ENCODE results near the gene ZNF793. TPM values are rescaled to one million over a fixed set of nuclear protein-coding genes. Genes with fewer than 3 reads are reported as not detected.
A peak's percentile ranks its signal among the peaks of the same experiment; 100 is the strongest.

Gene ZNF793
- total and polyA plus RNA-seq, 2 experiments from 2014 or later: 8.0 to 11.4 TPM

GRCh38 chr19:37472165-37472564, 34.6 kb upstream of the ZNF793 start:
- peaks cover 21% of the 10 kb centered on the region for H3K9me3 Mint-ChIP-seq
- H3F3A ChIP-seq (replicated peaks; ENCODE audit: low read depth): no peaks in the 10 kb centered on the region
- 0 out of 2 replicates have a peak, but pooled peaks cover 3% of the 10 kb centered on the region for H3K9me2 ChIP-seq (ENCODE audit: insufficient read depth)
- H3K79me2 ChIP-seq (replicated peaks; ENCODE audit: insufficient read depth): no peaks in the 10 kb centered on the region
- H3K4me3 ChIP-seq: no peak overlapping the region
- no peaks in the 10 kb centered on the region for H3K27me3 ChIP-seq (ENCODE audit: insufficient read depth)
- no peak overlapping the region for H3K27ac Mint-ChIP-seq
- peaks cover 7% of the 10 kb centered on the region; the same call in 1 of the 2 replicates for H3K36me3 ChIP-seq (ENCODE audit: insufficient read depth)
- peaks cover 8% of the 10 kb centered on the region for H3K27me3 Mint-ChIP-seq (ENCODE audit: insufficient read depth, low read depth, poor library complexity)
- TF ChIP-seq ZNF114 (CRISPR knock-in tag; IDR thresholded peaks at IDR 0.05): no peak
- H3K4me1 ChIP-seq (ENCODE audit: insufficient read depth): peaks cover 7% of the 10 kb centered on the region; the same call in 1 of the 2 replicates
- no peaks in the 10 kb centered on the region for H4K20me1 ChIP-seq (replicated peaks; ENCODE audit: insufficient read depth)
- no peak overlapping the region for H2AFZ ChIP-seq
- peaks cover 10% of the 10 kb centered on the region for H3K4me1 Mint-ChIP-seq
- H3K4me3 Mint-ChIP-seq: no peak overlapping the region
- no peak overlapping the region for H3K4me2 ChIP-seq
- H3K27ac ChIP-seq (ENCODE audit: low read depth): no peak overlapping the region
- peaks cover 30% of the 10 kb centered on the region for H3K36me3 Mint-ChIP-seq (ENCODE audit: low read depth)
- ATAC-seq: no peak
- no peak for DNase-seq (ENCODE audit: low spot score)

- H3K4me1 Mint-ChIP-seq: no peaks in the 10 kb centered on the region
- H4K20me1 ChIP-seq (replicated peaks; ENCODE audit: insufficient read depth): no peaks in the 10 kb centered on the region
- H3K4me3 ChIP-seq: peak overlapping the region; percentile 17; the same call in 1 of the 2 replicates
- H3K27me3 ChIP-seq (ENCODE audit: insufficient read depth): no peaks in the 10 kb centered on the region
- 0 out of 2 replicates have a peak, but pooled peaks cover 4% of the 10 kb centered on the region for H3K9me2 ChIP-seq (ENCODE audit: insufficient read depth)
- peaks cover 3% of the 10 kb centered on the region for H3K27me3 Mint-ChIP-seq (ENCODE audit: insufficient read depth, low read depth, poor library complexity)
- H3K36me3 ChIP-seq (ENCODE audit: insufficient read depth): peaks cover 35% of the 10 kb centered on the region
- ATAC-seq (no peak), DNase-seq (ENCODE audit: low spot score) (no peak)
- TF ChIP-seq REST (IDR thresholded peaks at IDR 0.05; ENCODE audit: unreplicated experiment): no peak
- no peak overlapping the region for H3K27ac ChIP-seq (ENCODE audit: low read depth)
- no peak overlapping the region for H3K4me3 Mint-ChIP-seq
- peaks cover 94% of the 10 kb centered on the region for H3K9me3 Mint-ChIP-seq
- no peak overlapping the region for H3K27ac Mint-ChIP-seq
- H3F3A ChIP-seq (replicated peaks; ENCODE audit: low read depth): no peaks in the 10 kb centered on the region
- H3K36me3 Mint-ChIP-seq (ENCODE audit: low read depth): peaks cover 79% of the 10 kb centered on the region
- no peak overlapping the region for H2AFZ ChIP-seq
- H3K79me2 ChIP-seq (replicated peaks; ENCODE audit: insufficient read depth): no peaks in the 10 kb centered on the region
- no peaks in the 10 kb centered on the region for H3K4me1 ChIP-seq (ENCODE audit: insufficient read depth)
- no peak overlapping the region for H3K4me2 ChIP-seq
Observed at GRCh38 chr19:37484406-37485168, 22.2 kb upstream of the ZNF793 start.

- H3K4me1 Mint-ChIP-seq: no peaks in the 10 kb centered on the region
- no peak overlapping the region for H3K27ac Mint-ChIP-seq
- Histone ChIP-seq H3K4me1 (ENCODE audit: insufficient read depth) (no peaks in the 10 kb centered on the region), H3K27ac (ENCODE audit: low read depth) (no peak overlapping the region), H3K36me3 (ENCODE audit: insufficient read depth) (no peaks in the 10 kb centered on the region), H3K27me3 (ENCODE audit: insufficient read depth) (no peaks in the 10 kb centered on the region), H4K20me1 (replicated peaks; ENCODE audit: insufficient read depth) (no peaks in the 10 kb centered on the region), H2AFZ (no peak overlapping the region), H3K4me2 (no peak overlapping the region), H3K79me2 (replicated peaks; ENCODE audit: insufficient read depth) (no peaks in the 10 kb centered on the region), H3K9me2 (ENCODE audit: insufficient read depth) (no peaks in the 10 kb centered on the region), H3F3A (replicated peaks; ENCODE audit: low read depth) (no peaks in the 10 kb centered on the region), H3K4me3 (no peak overlapping the region)
- H3K27me3 Mint-ChIP-seq (ENCODE audit: insufficient read depth, low read depth, poor library complexity): peaks cover 4% of the 10 kb centered on the region
- H3K4me3 Mint-ChIP-seq: no peak overlapping the region
- peaks cover 25% of the 10 kb centered on the region; the same call in 2 of the 3 replicates for H3K36me3 Mint-ChIP-seq (ENCODE audit: low read depth)
- TF ChIP-seq ZNF114 (CRISPR knock-in tag; IDR thresholded peaks at IDR 0.05) (no peak), ZNF462 (CRISPR knock-in tag; IDR thresholded peaks at IDR 0.05) (no peak)
- H3K9me3 Mint-ChIP-seq: peaks cover 84% of the 10 kb centered on the region
- ATAC-seq (no peak), DNase-seq (ENCODE audit: low spot score) (no peak)
Observed at GRCh38 chr19:37492213-37492612, 14.5 kb upstream of the ZNF793 start.

Measured in GM23338 (cell line).